ENCODE measurements around the gene RIMKLB. TPM values are rescaled to one million over a fixed set of nuclear protein-coding genes. Genes with fewer than 3 reads are reported as not detected.
"Not testable (repeated sequence)": the region's sequence is repeated elsewhere in the genome, so short reads cannot be mapped to it uniquely, and the experiment has no call there.

Gene RIMKLB
- total RNA-seq, 4 donors from 2014 or later: 26.6 to 34.5 (median 29.2) TPM

DNA sequence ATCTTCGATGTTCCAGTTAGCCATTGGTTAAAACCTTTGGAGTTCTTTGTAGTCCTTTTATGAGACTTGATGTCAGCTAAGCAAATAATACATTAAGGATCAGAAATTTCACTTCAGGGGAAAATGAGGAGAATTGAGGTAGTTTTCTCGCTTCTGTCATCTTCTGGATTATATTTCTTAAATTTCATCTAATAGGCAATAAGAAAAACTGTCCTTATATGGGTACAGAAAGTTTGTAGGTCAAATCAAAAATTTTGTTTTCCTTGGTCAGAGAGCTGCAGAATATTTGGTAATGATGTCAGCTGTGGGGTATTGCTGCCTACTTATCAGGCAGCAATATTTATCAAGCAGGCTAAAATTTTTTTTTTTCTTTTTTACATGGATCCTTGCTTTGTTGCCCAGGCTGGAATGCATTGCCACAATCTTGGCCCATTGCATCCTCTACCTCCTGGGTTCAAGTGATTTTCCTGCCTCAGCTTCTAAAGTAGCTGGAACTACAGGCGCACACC, 37.1 kb downstream of the RIMKLB start:
- no peak overlapping the region for H3K4me3 ChIP-seq
- H3K4me1 ChIP-seq: peaks cover 16 to 42% (median 34%) of the 10 kb centered on the region in 4 donors
- WGBS: 79% methylated on average over 3 of the region's 3 CpGs
- DNase-seq (ENCODE audit: extremely low spot score): peak; percentile 37
- peak overlapping the region; percentile 40 to 60 (median 53) for H3K27ac ChIP-seq (replicated peaks in 1 of 4)
- TF ChIP-seq, protein P1, sequence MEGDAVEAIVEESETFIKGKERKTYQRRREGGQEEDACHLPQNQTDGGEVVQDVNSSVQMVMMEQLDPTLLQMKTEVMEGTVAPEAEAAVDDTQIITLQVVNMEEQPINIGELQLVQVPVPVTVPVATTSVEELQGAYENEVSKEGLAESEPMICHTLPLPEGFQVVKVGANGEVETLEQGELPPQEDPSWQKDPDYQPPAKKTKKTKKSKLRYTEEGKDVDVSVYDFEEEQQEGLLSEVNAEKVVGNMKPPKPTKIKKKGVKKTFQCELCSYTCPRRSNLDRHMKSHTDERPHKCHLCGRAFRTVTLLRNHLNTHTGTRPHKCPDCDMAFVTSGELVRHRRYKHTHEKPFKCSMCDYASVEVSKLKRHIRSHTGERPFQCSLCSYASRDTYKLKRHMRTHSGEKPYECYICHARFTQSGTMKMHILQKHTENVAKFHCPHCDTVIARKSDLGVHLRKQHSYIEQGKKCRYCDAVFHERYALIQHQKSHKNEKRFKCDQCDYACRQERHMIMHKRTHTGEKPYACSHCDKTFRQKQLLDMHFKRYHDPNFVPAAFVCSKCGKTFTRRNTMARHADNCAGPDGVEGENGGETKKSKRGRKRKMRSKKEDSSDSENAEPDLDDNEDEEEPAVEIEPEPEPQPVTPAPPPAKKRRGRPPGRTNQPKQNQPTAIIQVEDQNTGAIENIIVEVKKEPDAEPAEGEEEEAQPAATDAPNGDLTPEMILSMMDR (IDR thresholded peaks at IDR 0.05): no peak
- intact Hi-C loops (cut with DNase I): loop anchor here (5.0 kb wide), 1 partner anchor 33 kb away; no protein-coding TSS in a partner anchor
- peaks cover 0 to 10% (median 1%) of the 10 kb centered on the region in 4 donors for H3K36me3 ChIP-seq
- no peaks in the 10 kb centered on the region for H3K27me3 ChIP-seq
- no peaks in the 10 kb centered on the region for H3K9me3 ChIP-seq

DNA sequence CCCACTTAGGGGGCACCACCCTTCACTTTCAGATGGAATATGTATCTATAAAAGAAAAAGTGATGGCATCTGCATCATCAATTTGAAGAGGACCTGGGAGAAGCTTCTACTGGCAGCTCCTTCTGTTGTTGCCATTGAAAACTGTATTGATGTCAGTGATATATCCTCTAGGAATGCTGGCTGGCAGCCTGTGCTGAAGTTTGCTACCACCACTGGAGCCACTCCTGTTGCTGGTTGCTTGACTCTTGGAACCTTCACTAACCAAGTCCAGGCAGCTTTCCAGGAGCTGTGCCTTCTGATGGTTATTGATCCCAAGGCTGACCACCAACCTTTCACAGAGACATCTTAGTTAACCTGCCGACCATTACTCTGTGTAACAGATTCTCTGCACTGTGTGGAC, 44.7 kb downstream of the RIMKLB start:
- H3K27me3 ChIP-seq: no peaks in the 10 kb centered on the region
- H3K9me3 ChIP-seq: no peaks in the 10 kb centered on the region
- WGBS: no CpG with 5 or more reads among the region's 1 CpG
- peaks cover 0 to 28% (median 12%) of the 10 kb centered on the region in 4 donors for H3K4me1 ChIP-seq
- DNase-seq (ENCODE audit: extremely low spot score): no peak
- intact Hi-C loops (cut with DNase I): no loop called here
- no peak overlapping the region for H3K4me3 ChIP-seq
- H3K36me3 ChIP-seq: peaks cover 0 to 23% (median 4%) of the 10 kb centered on the region in 4 donors
- TF ChIP-seq, protein P1 (IDR thresholded peaks at IDR 0.05): no peak
- TF ChIP-seq EP300 (IDR thresholded peaks at IDR 0.05): no peak
- TF ChIP-seq POLR2AphosphoS5 (IDR thresholded peaks at IDR 0.05): no peak
- TF ChIP-seq POLR2A (IDR thresholded peaks at IDR 0.05; ENCODE audit: low read depth): no peak
- H3K27ac ChIP-seq (replicated peaks in 1 of 4): no peak overlapping the region

DNA sequence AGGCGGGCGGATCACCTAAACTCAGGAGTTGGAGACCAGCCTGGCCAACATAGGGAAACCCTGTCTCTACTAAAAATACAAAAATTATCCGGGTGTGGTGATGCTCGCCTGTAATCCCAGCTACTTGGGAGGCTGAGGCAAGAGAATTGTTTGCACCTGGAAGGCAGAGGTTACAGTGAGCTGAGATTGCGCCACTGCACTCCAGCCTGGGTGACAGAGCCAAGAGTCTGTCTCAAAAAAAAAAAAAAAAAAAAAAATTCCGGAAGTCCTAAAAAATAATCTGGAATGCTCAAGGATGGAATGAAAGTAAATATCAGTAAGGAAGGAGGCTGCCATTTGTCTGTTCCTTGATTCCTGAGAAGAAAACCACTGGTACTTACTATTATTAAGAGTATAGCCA, 45.3 kb downstream of the RIMKLB start:
- H3K4me3 ChIP-seq; H3K9me3 ChIP-seq; intact Hi-C loops (cut with DNase I); DNase-seq (ENCODE audit: extremely low spot score); H3K27me3 ChIP-seq; H3K27ac ChIP-seq (replicated peaks in 1 of 4): not testable (repeated sequence)
- 91% methylated on average over 6 of the region's 6 CpGs for WGBS
- Histone ChIP-seq H3K4me1 (peaks cover 0 to 22% (median 10%) of the 10 kb centered on the region in 4 donors), H3K36me3 (peaks cover 0 to 23% (median 4%) of the 10 kb centered on the region in 4 donors)

DNA sequence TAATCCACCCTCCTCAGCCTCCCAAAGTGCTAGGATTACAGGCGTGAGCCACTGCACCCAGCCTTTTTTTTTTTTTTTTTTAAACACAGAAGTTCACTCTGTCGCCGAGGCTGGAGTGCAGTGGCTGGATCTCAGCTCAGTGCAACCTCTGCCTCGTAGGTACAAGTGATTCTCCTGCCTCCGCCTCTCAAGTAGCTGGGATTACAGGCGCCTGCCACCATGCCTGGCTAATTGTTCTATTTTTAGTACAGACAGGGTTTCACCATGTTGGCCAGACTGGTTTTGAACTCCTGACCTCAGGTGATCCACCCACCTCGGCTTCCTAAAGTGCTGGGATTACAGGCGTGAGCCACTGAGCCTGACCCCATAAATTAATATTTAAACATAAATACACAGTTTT, 47.8 kb downstream of the RIMKLB start:
- H3K9me3 ChIP-seq; H3K4me3 ChIP-seq; H3K27ac ChIP-seq (replicated peaks in 1 of 4); DNase-seq (ENCODE audit: extremely low spot score); intact Hi-C loops (cut with DNase I); H3K27me3 ChIP-seq: not testable (repeated sequence)
- peaks cover 0 to 19% (median 7%) of the 10 kb centered on the region in 4 donors for H3K36me3 ChIP-seq
- WGBS: 96% methylated on average over 8 of the region's 8 CpGs
- H3K4me1 ChIP-seq: peaks cover 0 to 19% (median 7%) of the 10 kb centered on the region in 4 donors

DNA sequence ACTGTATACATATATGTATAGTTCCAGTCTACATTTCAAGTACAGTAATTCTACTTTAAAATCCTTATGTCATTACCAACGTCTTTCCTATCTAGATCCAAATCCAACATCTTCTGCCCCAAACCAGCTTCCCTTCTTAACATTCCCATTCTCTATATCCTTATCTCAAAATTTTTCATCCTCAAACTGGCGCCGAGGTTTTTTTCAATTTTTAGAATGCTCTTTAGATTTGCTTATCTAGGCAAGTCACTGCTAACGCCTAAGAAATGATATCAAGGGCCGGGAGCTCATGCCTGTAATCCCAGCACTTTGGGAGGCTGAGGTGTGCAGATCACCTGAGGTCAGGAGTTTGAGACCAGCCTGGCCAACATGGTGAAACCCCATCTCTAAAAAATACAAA, 48.3 kb downstream of the RIMKLB start:
- no peak overlapping the region for H3K27ac ChIP-seq (replicated peaks in 1 of 4)
- no peaks in the 10 kb centered on the region for H3K27me3 ChIP-seq
- WGBS: 97% methylated on average over 5 of the region's 5 CpGs
- peaks cover 0 to 19% (median 7%) of the 10 kb centered on the region in 4 donors for H3K4me1 ChIP-seq
- intact Hi-C loops (cut with DNase I): no loop called here
- TF ChIP-seq POLR2A (IDR thresholded peaks at IDR 0.05; ENCODE audit: low read depth) (no peak), EP300 (IDR thresholded peaks at IDR 0.05) (no peak), POLR2AphosphoS5 (IDR thresholded peaks at IDR 0.05) (no peak)
- TF ChIP-seq, protein P1 (IDR thresholded peaks at IDR 0.05): no peak
- no peak for DNase-seq (ENCODE audit: extremely low spot score)
- H3K36me3 ChIP-seq: peaks cover 0 to 23% (median 9%) of the 10 kb centered on the region in 4 donors
- H3K9me3 ChIP-seq: no peaks in the 10 kb centered on the region
- no peak overlapping the region for H3K4me3 ChIP-seq

DNA sequence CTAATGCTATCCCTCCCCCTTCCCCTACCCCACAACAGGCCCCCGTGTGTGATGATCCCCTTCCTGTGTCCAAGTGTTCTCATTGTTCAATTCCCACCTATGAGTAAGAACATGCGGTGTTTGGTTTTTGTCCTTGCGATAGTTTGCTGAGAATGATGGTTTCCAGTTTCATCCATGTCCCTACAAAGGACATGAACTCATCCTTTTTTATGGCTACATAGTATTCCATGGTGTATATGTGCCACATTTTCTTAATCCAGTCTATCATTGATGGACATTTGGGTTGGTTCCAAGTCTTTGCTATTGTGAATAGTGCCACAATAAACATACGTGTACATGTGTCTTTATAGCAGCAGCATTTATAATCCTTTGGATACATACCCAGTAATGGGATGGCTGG, 62.3 kb downstream of the RIMKLB start:
- H3K27ac ChIP-seq (replicated peaks in 1 of 4); H3K9me3 ChIP-seq; H3K27me3 ChIP-seq; DNase-seq (ENCODE audit: extremely low spot score); H3K4me3 ChIP-seq; intact Hi-C loops (cut with DNase I): not testable (repeated sequence)
- H3K4me1 ChIP-seq: peaks cover 0 to 13% (median 5%) of the 10 kb centered on the region in 4 donors
- 98% methylated on average over 4 of the region's 4 CpGs for WGBS
- peaks cover 14 to 38% (median 23%) of the 10 kb centered on the region in 4 donors for H3K36me3 ChIP-seq

DNA sequence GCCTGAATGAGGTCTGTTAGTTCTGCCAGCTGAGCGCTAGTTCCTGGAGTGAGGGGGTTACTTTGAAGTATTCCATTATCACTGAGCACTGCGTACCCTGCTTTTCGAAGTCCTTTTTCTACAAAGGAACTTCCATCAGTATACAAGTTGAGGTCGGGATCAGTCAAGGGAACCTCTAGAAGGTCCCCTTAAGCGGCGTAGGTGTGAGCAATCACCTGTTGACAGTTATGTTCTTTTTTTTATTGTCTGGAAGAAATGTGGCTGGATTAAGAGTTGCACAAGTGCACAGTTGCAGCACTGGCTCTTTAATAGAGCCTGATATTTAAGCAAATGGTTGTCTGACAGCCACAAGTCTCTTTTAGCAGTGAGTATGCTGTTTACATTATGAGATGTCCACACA, 64.9 kb downstream of the RIMKLB start:
- H3K36me3 ChIP-seq: peaks cover under 1 to 20% (median 10%) of the 10 kb centered on the region in 4 donors
- WGBS: 89% methylated on average over 6 of the region's 6 CpGs
- intact Hi-C loops (cut with DNase I): not testable (repeated sequence)

DNA sequence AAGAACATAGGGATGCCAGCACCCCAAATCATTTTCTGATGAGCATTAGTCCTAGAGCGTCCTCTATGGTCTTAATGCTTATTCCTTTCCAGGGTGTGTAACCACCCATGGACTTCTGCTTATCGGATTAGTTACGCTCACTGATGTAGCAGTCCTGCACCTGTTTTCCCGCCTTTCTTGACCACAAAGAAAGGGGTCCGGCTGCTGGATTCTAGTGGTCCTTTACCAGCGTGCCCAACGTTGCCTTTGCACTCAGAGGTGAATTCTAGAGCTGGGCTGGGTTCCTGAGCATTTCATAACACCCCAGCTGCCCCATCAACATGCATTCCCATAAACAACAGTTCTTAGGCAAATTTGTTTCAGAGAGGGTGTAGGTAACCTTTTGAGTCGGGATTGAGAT, 68.3 kb downstream of the RIMKLB start:
- H3K27ac ChIP-seq (replicated peaks in 1 of 4); H3K4me3 ChIP-seq; H3K9me3 ChIP-seq; DNase-seq (ENCODE audit: extremely low spot score); intact Hi-C loops (cut with DNase I); H3K27me3 ChIP-seq: not testable (repeated sequence)
- WGBS: 99% methylated on average over 8 of the region's 8 CpGs
- H3K4me1 ChIP-seq: peaks cover 0 to 13% (median 6%) of the 10 kb centered on the region in 4 donors
- H3K36me3 ChIP-seq: peaks cover 0 to 21% (median 11%) of the 10 kb centered on the region in 4 donors

More for the DNA sequence above, 64.9 kb downstream of the RIMKLB start:
- DNase-seq (ENCODE audit: extremely low spot score); H3K27ac ChIP-seq (replicated peaks in 1 of 4); H3K9me3 ChIP-seq; H3K4me3 ChIP-seq; H3K27me3 ChIP-seq: not testable (repeated sequence)
- peaks cover 0 to 13% (median 5%) of the 10 kb centered on the region in 4 donors for H3K4me1 ChIP-seq
